ENCODE results near the gene CLEC3A.
"Not testable (repeated sequence)": the region's sequence is repeated elsewhere in the genome, so short reads cannot be mapped to it uniquely, and the experiment has no call there.

The CLEC3A gene, protein sequence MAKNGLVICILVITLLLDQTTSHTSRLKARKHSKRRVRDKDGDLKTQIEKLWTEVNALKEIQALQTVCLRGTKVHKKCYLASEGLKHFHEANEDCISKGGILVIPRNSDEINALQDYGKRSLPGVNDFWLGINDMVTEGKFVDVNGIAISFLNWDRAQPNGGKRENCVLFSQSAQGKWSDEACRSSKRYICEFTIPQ

DNA sequence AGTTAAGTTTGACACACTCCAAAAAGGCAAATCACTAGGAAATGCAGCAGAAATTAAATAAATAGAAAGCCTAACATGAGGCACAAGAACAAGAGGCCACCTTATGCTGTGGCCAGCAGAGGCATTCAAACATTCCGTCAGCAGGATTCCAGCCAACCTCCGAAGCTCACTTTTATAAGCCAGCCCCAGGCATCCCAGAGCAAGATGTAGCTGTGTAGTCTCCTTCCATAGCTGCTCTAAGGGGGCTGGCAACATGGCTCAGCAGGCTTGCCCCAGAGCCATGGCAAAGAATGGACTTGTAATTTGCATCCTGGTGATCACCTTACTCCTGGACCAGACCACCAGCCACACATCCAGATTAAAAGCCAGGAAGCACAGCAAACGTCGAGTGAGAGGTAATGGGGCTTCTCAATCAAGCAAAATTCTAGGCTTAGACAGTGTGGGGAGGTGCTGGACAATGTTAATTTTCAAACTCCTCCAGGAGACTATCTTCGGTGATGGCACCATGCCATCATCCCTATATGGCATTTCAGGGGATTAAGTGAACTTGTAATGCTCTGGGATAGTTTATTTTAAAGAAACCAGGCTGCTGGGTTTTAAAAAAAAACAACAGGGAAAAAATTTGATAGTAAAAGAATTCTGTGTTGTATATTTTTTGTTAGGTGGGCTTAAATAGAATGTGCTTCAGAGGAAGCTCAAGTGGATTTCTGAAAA is at the start of gene CLEC3A:
Gene CLEC3A (plus strand): TSS at position 202 of the 714 bp plus-strand sequence. CDS start 79 bp downstream, at position 281.
- no peak for DNase-seq

DNA sequence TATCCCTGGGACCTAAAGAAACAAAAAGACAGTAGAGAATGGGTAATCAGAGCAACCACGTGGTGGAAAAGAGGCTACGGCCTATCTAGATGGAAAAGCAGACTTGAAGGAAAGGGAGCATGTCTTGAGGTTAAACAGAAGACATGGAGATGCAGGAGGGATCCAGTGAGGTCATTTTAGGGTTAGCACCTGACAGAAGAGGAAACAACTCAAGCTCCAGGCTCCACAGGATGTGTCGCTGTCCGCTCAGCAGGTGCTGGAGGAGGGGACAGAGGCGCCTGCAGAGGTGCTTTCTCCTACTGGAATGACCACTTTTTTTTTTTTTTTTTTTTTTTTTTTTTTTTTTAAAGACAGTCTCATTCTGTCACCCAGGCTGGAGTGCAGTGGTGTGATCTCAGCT is 47.5 kb upstream of the CLEC3A start:
- DNase-seq, result no peak

DNA sequence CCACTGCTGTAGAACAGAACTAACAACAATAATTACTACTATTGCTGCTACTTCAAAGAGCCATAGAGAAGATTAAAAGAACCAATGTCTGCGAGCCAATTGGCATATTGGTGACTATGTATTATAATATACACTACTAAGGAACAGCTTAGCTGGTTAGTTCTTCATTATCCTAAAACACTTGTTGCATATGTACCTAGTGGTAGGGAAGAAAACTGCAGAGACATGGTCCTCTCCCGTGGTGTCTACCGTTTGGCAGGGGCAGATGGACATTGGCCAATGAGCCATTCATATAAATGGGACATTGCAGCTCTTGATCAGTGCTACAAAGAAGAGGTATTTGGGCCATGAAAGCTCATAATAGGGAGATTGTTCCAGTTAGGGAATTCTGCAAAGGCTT is 46.4 kb upstream of the CLEC3A start:
- no peak for DNase-seq

DNA sequence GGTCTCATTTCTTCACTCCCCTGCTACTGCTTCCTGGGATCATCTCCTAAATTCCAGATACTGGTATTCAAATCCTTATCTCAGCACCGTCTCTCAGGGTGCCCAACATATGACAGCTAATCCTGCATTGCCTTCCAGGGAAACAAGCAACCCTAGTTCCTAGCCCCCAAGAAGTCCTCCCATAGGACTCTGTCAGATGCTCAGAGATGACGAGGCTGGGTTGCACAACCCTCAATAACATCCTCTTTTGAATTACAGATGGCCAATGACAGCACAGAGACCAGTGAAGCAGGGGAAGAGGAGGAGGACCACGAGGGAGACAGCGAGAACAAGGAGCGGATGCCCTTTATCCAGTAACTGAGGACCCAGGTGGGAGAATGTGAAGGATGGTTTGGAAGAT is 45.0 kb upstream of the CLEC3A start:
- DNase-seq, result no peak

DNA sequence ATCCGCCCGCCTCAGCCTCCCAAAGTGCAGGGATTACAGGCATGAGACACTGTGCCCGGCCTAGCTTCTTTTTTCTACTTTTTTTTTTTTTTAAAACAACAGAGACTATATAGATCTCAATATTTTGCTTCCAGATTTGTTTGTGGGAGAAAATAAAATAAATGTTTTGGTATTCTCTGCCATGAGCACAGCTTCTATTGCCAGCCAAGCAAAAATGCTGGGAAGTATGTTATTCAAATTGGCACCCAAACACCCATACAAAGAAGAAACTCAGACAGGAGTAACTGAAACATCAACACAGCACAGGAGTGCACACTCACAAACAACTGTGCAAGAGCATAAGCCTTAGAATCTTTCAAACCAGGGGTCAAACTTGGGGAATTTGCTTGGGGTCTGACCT is 37.2 kb upstream of the CLEC3A start:
- DNase-seq, result no peak

DNA sequence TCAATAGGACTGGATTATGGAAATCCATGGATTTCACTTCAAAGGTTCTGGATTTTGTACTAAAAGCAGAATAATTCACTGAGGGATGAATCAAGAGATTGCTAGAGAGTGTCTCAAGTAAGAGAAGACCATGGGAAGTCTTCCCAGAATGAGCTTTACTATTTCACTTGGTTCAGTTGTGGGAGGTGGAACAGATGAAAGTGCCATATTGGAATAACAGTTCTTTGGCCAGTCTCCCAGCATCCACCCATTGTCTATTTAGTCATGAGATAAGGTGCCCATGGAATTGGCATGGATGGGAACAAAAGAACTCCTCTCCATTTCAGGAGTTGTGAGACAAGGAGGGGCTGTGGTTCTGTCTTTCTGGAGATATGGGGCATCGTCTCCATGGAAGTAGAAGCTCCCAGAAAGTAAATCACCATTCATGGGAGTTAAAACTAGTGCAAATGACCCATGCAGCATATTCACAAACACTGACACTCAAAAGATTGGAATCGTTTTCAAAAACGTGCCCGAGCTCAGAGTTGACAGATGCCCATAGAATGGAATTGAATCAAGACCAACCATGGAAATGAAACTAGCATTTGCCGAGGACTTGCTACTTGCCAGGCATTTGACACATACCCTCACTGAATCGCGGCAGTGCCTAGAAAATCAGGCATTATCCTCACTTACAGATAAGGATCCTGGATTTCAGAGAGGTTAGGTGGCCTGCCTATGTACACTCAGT is 36.2 kb upstream of the CLEC3A start:
- no peak for DNase-seq

DNA sequence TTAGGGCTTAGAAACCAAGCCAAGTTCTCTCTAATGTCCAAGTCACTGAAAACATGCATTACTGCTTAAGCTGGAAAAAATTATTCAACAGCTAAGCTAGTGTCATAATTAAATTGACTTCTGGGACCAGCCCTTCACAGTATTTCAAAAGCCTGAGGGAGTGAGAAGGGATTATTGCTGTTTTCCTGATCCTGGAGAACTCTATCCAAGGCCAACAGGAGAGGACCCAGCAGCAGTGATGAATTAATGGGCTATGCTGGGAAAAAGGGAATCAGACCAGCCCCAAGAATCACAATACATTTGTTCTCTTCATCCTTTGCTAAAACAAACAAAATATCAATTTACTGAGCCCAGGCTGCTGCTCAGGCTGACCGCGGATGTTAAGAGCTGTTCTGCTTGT is 34.5 kb upstream of the CLEC3A start:
- no peak for DNase-seq

DNA sequence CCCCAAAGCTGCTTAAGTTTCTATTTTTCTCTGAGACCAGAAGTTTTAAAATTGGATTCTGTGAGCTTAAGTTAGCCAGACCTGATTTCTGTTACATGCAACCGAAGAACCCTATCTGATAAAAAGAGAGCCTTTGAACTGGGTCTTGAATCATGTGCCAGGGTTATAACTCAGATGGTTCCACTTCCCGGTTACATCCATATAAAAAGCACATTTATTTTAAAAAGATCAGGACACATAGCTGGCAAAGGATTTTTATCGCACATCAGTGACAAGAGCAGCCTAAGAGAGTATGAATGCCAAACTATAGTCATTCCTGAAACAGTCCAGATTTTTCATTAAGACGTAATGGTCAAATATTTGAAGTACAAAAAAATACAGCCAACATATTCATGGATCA is 32.5 kb upstream of the CLEC3A start:
- DNase-seq, result no peak

DNA sequence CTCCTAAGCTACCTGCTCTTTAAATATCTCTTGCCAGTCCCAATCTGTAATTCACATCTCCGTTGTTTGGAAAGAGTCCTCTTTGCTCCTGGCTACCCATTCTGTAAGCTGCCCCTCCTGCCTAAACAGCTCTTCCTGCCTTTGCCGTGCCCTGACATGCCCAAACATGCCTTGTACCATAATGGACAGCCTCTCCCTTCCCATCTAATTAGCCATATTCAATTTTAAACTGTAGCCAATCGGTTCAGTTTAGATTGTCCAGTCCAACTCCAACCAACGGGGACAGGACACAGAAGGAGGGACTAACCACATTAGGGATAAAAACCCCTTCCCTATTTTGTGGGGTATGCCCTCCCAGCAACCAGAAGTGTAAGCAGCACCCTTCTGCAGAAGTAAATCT is 30.6 kb upstream of the CLEC3A start:
- DNase-seq, result no peak

DNA sequence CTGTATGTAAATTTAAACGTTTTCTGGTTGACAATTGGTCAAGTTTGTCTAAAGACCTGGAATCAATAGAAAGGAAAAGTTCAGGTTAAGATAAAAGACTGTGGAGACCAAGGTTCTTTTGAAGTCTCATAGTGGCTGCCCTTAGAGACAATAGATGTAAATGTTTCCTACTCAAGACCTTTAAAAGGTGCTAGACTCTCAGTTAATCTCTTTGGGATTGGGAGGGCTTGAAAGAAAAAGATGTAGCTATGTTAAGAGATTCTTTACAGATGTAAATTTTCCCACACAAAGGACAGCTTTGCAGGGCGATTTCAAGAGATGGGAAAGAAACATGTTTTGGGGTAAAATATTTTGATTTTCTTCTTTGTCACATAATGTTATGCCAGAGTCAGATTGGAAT is 30.0 kb upstream of the CLEC3A start:
- not testable (repeated sequence) for DNase-seq

DNA sequence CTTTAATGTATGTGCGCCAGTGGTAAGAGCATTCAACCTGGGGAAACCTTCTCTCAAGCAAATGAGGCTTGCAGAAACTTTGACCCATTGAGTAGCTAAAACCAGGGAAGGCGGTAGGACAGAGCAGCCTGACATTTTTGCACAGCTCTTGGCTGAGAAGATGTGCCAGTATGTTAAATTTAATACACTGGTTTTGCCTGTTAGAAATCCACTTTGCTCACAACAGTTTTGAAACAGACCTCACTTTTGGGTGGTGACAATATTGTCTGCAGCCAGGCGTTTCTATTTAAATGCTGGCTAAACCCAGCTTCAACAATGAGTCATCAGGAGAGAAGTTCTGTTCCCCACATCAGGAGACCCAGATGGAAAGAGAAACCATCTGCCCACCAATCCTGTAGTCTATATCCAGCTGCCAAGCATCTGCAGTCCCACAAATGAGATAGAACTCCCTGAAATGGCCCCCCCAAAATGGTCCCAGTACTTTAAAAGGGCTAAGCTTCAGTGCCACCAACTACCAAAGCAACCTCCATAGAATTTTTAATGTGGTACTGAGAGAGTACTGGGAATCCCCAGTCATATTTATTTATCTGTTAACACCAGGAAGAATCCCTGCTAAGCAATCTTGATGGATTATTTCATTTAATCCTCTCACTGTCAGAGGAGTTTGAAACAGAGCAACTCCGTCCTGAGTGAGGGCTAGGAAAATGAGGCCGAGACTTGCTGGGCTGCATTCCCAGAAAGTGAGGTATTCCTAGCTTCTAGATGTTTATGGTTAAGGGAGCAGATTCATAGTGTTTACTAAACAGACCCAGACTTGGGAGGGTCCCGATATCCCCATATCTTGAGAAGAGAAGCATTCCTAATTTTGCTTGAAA is 29.0 kb upstream of the CLEC3A start:
- DNase-seq, result no peak

DNA sequence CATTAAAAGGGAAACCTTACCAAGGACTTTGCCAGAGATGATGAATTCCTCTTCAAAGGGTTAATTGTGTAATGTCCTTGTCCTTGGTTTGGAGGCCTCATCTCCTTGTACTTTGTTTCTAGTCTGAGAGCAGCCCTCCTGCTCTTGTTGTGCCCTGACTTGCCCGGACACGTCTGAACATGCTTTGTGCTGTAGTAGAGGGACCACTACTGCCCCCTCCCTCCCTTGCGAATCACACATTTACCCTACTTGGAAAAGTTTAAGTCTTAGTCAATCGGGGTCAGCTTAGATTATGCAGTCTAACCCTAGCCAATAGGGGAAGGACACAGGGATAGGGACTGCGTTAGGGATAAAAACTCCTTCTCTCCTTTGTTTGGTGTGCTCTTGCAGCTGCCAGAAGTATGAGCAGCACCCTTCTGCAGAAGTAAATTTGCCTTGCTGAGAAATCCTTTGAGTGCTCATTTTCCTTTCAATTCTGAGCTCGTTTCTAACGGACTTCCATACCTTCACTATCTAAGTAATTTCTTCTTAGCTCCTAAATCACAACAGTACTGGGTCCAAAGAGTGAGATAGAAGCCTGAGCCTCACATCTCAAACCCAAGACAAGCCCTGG is 26.4 kb upstream of the CLEC3A start:
- DNase-seq, result no peak

DNA sequence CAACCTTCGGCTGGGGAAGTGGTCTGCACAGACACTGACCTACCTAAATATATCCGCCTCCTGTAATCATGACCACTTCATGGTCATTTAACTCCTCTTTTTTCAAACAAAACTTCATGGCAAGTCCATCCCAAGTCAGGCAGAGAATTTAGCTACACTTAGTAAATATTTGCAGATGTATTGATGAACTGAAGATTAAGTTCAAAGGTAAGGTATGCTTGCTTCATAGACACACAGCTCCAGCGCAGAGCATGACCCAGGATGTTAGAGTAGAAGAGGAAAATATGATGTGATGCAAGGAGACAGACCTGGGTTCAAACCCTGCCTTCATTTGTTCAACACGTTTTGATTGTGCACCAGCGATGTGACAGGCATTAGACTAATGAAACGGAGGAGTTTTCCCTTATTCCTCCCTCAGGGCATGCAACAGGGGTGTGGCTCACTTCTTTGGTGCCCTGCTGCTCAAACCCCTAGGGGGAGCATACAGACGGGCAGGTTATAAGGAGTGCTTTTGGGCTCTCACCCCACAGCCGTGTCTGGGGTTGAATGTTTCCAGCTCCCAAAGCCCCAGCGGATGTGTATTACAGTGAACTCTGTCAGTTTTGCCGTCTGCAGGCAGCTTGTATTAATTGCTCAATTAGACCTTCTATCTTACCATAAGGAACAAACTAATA is 23.9 kb upstream of the CLEC3A start:
- no peak for DNase-seq

DNA sequence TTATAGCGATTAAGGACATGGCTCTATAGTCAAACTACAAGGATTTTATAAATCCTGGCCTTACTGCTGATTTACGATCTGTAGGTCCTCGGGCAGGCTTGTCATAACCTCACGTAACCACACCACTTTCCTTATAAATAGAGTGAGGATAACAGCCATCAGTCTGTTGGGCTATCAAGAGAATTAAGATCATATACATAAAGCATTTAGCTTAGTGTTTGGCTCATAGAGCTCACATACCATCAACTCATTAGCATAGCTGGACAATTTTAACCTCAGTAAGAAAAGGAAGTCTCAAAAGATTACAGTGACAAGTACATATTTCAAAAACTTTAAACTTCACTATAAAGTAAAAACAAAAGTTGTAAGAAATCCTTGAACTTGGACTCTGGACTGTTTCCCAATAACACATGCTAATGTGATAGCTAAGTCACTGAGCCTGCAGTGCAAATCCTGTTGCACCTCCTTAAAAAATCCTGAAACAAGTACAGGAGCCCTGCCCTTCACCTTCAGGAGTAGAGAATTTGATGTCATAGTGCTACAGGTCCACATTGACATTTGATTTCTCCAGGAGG is 20.8 kb upstream of the CLEC3A start:
- DNase-seq, result no peak

DNA sequence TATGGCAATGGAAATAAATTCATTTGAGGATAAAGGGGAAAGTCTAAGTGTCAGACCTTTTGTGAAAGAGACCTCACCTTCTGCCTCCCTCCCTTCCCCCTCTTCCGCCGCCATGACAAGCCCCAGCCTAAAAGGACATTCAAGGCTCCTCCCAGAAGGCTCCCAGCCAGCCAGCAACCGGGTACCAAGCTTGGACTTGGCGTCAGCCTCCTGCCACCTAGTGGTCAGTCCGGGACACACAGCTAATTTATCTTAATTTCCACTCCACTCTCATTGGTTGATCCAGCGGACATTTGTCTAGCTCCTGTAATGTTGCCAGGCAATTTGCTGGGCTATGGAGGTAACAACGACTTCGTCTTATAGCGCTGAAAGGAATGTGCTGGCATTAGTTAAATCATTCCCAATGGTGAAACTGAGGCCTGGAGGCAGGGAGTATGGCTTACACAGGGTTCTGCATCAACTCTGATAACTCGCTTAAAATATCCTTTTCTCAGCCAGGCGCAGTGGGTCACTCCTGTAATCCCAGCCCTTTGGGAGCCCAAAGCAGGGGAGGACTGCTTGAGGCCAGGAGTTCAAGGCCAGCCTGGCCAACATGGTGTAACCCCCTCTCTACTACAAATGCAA is 19.3 kb upstream of the CLEC3A start:
- peak in 1 of 2 experiments; percentile 6 for DNase-seq

DNA sequence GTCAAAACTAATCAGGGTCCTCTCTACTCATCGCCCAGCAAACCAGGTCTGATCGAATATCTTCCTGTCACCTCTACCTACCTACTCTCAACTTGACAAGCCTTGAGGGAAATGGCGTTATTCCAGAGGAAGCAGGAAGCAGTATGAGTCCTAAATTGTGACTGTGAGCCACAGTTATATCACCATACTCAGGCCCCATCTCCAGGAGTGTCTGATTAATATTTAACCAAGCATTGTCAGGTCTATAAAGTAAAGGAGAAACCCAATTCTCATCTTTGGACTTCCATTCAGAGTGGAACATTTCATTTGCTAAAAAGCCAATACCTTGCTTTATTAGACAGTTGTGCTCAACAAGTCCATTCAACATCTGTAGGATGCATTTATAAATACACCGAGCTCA is 17.8 kb upstream of the CLEC3A start:
- DNase-seq, result no peak

DNA sequence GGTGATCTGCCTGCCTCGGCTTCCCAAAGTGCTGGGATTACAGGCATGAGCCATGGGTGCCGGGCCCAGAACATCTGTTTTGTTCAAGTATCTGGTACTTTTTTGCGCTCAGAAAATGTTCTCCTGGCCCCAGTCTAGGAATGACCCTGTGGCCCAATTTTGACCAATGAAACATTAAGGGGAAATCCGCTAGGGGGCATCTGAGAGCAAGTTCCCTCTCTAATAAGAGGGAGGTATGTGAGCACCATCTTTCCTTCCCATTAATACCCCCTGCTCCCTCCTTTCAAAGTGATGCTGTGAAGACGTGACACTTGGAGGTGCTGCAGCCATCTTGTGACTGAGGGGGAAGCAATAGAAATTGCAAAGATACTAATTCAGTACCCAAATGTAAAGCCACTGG is 16.5 kb upstream of the CLEC3A start:
- DNase-seq, result no peak

DNA sequence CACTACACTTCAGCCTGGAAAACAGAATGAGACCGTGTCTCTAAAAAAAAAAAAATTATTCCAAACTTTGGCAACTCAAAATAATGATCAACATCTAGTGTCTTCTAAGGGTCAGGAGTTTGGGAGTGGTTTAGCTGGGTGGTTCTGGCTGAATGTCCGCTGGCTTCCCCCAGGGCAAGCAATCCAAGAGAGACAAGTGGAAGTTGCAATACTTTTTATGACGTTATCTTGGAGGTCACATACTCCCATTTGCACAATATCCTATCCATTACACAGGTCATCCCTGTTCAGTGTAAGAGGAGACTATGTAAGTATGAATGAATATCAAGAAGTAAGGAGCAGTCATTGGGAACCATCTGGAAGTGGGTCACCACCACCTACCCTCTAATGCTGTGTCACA is 15.2 kb upstream of the CLEC3A start:
- no peak for DNase-seq

DNA sequence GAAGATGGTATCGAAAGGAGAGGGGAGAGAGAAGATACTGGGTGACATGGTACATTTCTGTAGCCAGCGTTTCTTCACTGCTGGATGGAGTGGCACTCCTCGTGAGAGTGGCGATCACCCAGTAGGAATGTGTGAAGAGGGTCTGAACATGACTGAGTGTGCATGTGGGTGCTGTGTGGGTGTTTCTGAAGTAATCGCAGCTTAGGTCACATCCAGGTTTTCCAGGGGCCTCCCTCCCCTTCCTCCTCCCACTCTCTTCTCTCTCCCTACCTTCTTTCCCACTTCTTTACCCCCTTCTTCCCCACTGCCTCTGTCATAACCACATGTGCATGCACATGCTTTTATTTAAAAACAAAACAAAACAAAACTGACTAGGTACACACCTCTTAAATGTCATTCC is 1.8 kb downstream of the CLEC3A start:
- no peak for DNase-seq

DNA sequence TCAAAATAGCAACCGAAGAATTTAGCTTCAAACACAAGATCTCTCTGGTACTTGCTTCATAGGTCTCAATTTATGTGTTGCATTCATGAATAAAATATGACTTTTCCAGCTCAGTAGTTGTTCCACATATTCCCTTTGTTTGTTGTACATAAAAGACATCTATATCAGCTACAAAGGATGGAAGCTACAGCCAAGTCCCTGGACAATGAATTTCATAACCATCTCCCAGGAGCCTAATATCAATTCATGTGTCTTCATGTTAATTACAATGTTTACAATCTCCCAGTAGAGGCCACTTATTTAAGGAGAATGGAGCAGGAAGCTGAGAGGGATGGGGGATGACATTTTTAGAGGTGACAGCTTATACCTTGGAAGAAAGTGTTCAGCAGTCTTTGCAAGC is 3.3 kb downstream of the CLEC3A start:
- DNase-seq, result no peak

DNA sequence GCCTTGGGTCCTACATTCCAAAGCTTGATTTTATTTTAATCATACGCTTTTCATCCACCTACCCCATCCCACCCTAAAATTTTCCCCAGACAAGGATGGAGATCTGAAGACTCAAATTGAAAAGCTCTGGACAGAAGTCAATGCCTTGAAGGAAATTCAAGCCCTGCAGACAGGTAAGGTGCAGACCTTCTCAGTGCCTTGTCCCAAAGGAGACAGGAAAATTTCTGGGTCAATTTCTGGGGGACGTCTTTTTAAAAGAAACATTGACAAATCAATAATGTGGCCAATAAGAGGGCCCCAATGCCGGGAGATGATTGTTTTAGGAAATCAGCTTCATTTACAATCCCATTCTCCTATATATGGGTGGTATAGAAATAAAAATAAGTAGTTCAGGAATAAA is 5.7 kb downstream of the CLEC3A start:
- DNase-seq, result no peak

Data from cerebellar nuclear complex (tissue), 1 donor.